GM23248 (cell line): ENCODE results near the gene NOP53. TPM values are rescaled to one million over a fixed set of nuclear protein-coding genes. Genes with fewer than 3 reads are reported as not detected.
"Not testable (repeated sequence)": the region's sequence is repeated elsewhere in the genome, so short reads cannot be mapped to it uniquely, and the experiment has no call there.

Experiments
- DNase-seq: peaks from one replicate; pipeline ENCODE4 v3.0.0-alpha.2; 2015
- H2AFZ ChIP-seq: fragments of 200-600 bp; sonication (generic); 2 replicates; pipeline ENCODE4 v1.6.1; 2016; ENCODE audit warnings: antibody characterized with exemption
- H3F3A ChIP-seq: fragments of 200-600 bp; sonication (generic); 2 replicates; pipeline ENCODE4 v1.6.1; 2016; ENCODE audit warnings: mild to moderate bottlenecking, antibody characterized with exemption, mixed run types; ENCODE audit not compliant: insufficient read depth
- H3K27ac ChIP-seq: fragments of 200-600 bp; sonication (generic); 2 replicates; pipeline ENCODE4 v1.5.1; 2016; ENCODE audit warnings: mild to moderate bottlenecking
- H3K27me3 ChIP-seq: fragments of 200-600 bp; sonication (generic); replicated peaks from 2 replicates; pipeline ENCODE4 v1.6.1; 2016; ENCODE audit warnings: mild to moderate bottlenecking; ENCODE audit not compliant: insufficient read depth
- H3K36me3 ChIP-seq: fragments of 200-600 bp; sonication (generic); 2 replicates; pipeline ENCODE4 v1.6.1; 2016; ENCODE audit warnings: low read depth, mild to moderate bottlenecking
- H3K4me1 ChIP-seq: fragments of 200-600 bp; sonication (generic); 2 replicates; pipeline ENCODE4 v1.6.1; 2016; ENCODE audit warnings: mild to moderate bottlenecking; ENCODE audit not compliant: insufficient read depth
- H3K4me2 ChIP-seq: fragments of 200-600 bp; sonication (generic); one replicate; pipeline ENCODE4 v1.6.1; 2016; ENCODE audit warnings: mild to moderate bottlenecking; ENCODE audit not compliant: unreplicated experiment
- H3K4me3 ChIP-seq: fragments of 200-600 bp; sonication (generic); 2 replicates; pipeline ENCODE4 v1.5.1; 2016; ENCODE audit warnings: mild to moderate bottlenecking
- H3K79me2 ChIP-seq: fragments of 200-600 bp; sonication (generic); 2 replicates; pipeline ENCODE4 v1.6.1; 2016; ENCODE audit warnings: mild to moderate bottlenecking; ENCODE audit not compliant: insufficient read depth
- H3K9ac ChIP-seq: fragments of 200-600 bp; sonication (generic); 2 replicates; pipeline ENCODE4 v1.6.1; 2016; ENCODE audit warnings: mild to moderate bottlenecking
- H3K9me2 ChIP-seq: fragments of 200-600 bp; sonication (generic); 2 replicates; pipeline ENCODE4 v1.6.1; 2016; ENCODE audit warnings: mixed run types, mild to moderate bottlenecking, moderate library complexity; ENCODE audit not compliant: insufficient read depth
- H3K9me3 ChIP-seq: fragments of 200-600 bp; sonication (generic); one replicate; pipeline ENCODE4 v1.6.1; 2017; ENCODE audit warnings: low read depth
- H4K20me1 ChIP-seq: fragments of 200-600 bp; sonication (generic); 2 replicates; pipeline ENCODE4 v1.6.0; 2016; ENCODE audit not compliant: insufficient read depth
- EZH2 ChIP-seq: fragments of 200-600 bp; sonication (generic); IDR thresholded peaks from 2 replicates; pipeline ENCODE4 v1.6.1; 2018; ENCODE audit warnings: antibody characterized with exemption, mild to moderate bottlenecking; ENCODE audit not compliant: insufficient read depth, poor library complexity, severe bottlenecking
- EZH2phosphoT487 ChIP-seq: fragments of 200-600 bp; sonication (generic); IDR thresholded peaks from 2 replicates; pipeline ENCODE4 v1.6.1; 2018; ENCODE audit warnings: antibody characterized with exemption, moderate library complexity, mild to moderate bottlenecking, low read depth; ENCODE audit not compliant: insufficient read depth
- WGBS, 2 experiments: methylation state at CpG; one replicate each; pipeline ENCODE4 v1.1.6; 2015 to 2017; ENCODE audit warnings: low lambda C conversion rate in 2 of 2, low coverage in 1 of 2; ENCODE audit errors: missing lambda C conversion rate in 2 of 2; 5-methylcytosine and 5-hydroxymethylcytosine counted together
- in situ Hi-C: fragments of 300-500 bp; cut with MboI; formaldehyde crosslinking; loops from 2 replicates; pipeline ENCODE4 v1.15.0; 2020
- polyA plus RNA-seq: library from polyadenylated mRNA; unstranded; fragments of >200 nt; fragmentation: Nextera tagmentation; extraction: Ambion mirVana; gene quantifications from 2 replicates; pipeline ENCODE4 v1.2.1, GENCODE V29; 2016
- total RNA-seq: library from RNA; depleted of rRNA; stranded (reverse); fragments of >200 nt; shearing (Covaris generic); gene quantifications from 2 replicates; pipeline ENCODE4 v1.2.3, GENCODE V29; 2014

NOP53 gene
- total and polyA plus RNA-seq, 2 experiments from 2014 or later: 40.7 to 62.8 TPM

DNA sequence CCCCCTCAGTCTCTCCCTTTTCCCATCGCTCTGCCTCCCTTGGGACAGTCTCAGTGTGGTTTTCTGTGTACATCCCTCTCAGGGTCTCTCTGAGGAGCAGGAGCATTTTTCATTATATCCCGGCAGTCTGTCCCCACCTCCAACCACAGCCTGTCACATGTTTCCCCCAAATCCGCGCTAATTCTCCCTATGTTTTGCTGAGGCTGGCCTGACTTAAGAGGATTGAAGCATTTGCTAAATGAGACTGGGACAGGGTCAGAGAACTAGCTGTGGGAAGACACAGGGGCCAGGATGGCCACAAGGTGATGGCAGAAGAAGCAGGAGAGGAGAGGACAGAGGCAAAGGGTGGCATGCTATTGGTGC lies 53.5 kb downstream of the NOP53 start:
- no peaks in the 10 kb centered on the region for H3K36me3 ChIP-seq
- TF ChIP-seq EZH2: no peak
- no peak overlapping the region for H2AFZ ChIP-seq
- H3K27ac ChIP-seq: no peak overlapping the region
- no peak overlapping the region for H3K9ac ChIP-seq
- H3K4me2 ChIP-seq: no peak overlapping the region
- DNase-seq: no peak
- no peaks in the 10 kb centered on the region for H3K27me3 ChIP-seq
- H3K4me1 ChIP-seq: no peaks in the 10 kb centered on the region
- 82 to 85% methylated on average over 4 of the region's 4 CpGs for WGBS, 2 experiments
- no peaks in the 10 kb centered on the region for H3K9me2 ChIP-seq
- no peaks in the 10 kb centered on the region for H4K20me1 ChIP-seq
- H3F3A ChIP-seq: no peaks in the 10 kb centered on the region
- no peaks in the 10 kb centered on the region for H3K9me3 ChIP-seq
- no peak overlapping the region for H3K4me3 ChIP-seq
- in situ Hi-C loops: no loop called here
- no peaks in the 10 kb centered on the region for H3K79me2 ChIP-seq

DNA sequence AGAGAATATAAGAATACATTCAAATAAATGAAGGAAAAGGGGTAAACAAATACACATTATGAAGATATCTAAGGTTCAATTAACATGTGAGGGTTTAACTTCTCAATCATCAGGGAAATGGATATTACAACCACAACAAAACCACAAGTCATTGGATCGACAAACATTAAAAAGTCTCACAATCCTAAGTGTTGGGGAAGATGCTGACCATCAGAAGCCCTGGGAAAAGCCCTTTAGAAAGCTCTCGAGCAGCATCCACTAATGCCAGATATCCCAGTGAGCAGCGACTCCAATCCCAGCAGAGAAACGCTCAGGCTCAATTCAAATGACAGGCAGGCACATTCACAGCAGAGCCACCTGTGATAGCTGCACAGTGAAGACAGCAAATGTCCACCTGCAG lies 55.9 kb downstream of the NOP53 start:
- Histone ChIP-seq H3K4me2 (no peak overlapping the region), H3F3A (no peaks in the 10 kb centered on the region), H3K4me3 (no peak overlapping the region), H3K36me3 (no peaks in the 10 kb centered on the region), H3K9me3 (no peaks in the 10 kb centered on the region), H4K20me1 (no peaks in the 10 kb centered on the region), H3K4me1 (no peaks in the 10 kb centered on the region), H3K9ac (no peak overlapping the region), H3K79me2 (no peaks in the 10 kb centered on the region), H3K27me3 (no peaks in the 10 kb centered on the region), H3K27ac (no peak overlapping the region), H2AFZ (no peak overlapping the region), H3K9me2 (no peaks in the 10 kb centered on the region)
- in situ Hi-C loops: no loop called here
- no peak for TF ChIP-seq EZH2
- no peak for TF ChIP-seq EZH2phosphoT487
- 73 to 77% methylated on average over 4 of the region's 4 CpGs for WGBS, 2 experiments
- DNase-seq: no peak

GRCh38 chr19:47802521-47803043 lies 57.2 kb downstream of the NOP53 start:
- Histone ChIP-seq H3K4me2 (no peak overlapping the region), H3F3A (no peaks in the 10 kb centered on the region), H3K9ac (no peak overlapping the region), H3K4me3 (no peak overlapping the region), H3K4me1 (no peaks in the 10 kb centered on the region), H3K27ac (no peak overlapping the region), H2AFZ (no peak overlapping the region), H3K36me3 (no peaks in the 10 kb centered on the region), H3K79me2 (no peaks in the 10 kb centered on the region), H3K9me2 (no peaks in the 10 kb centered on the region), H3K9me3 (no peaks in the 10 kb centered on the region), H3K27me3 (no peaks in the 10 kb centered on the region), H4K20me1 (no peaks in the 10 kb centered on the region)
- no peak for DNase-seq
- in situ Hi-C loops: no loop called here
- TF ChIP-seq EZH2: no peak
- TF ChIP-seq EZH2phosphoT487: no peak
- WGBS, 2 experiments: 82 to 84% methylated on average over 6 to 25 of the region's 25 CpGs

- H3K36me3 ChIP-seq, in situ Hi-C loops, H3K4me1 ChIP-seq, H3K27ac ChIP-seq, DNase-seq, H3F3A ChIP-seq, H3K27me3 ChIP-seq, H3K4me2 ChIP-seq, H3K79me2 ChIP-seq, H3K9me2 ChIP-seq, H4K20me1 ChIP-seq, H2AFZ ChIP-seq, H3K4me3 ChIP-seq, H3K9ac ChIP-seq, H3K9me3 ChIP-seq: not testable (repeated sequence)
- 56% methylated on average over 20 of the region's 21 CpGs; no CpG with 5 or more reads in 1 of the 2 experiments for WGBS, 2 experiments
These were observed 57.8 kb downstream of the NOP53 start for GRCh38 chr19:47803148-47803547.

GRCh38 chr19:47803671-47804070 lies 58.3 kb downstream of the NOP53 start:
- H3K9me3 ChIP-seq, H3F3A ChIP-seq, H3K9me2 ChIP-seq, H3K4me3 ChIP-seq, H3K79me2 ChIP-seq, DNase-seq, H3K4me1 ChIP-seq, H2AFZ ChIP-seq, H3K27ac ChIP-seq, H3K9ac ChIP-seq, in situ Hi-C loops, H4K20me1 ChIP-seq, H3K36me3 ChIP-seq, H3K4me2 ChIP-seq, H3K27me3 ChIP-seq: not testable (repeated sequence)
- 100% methylated on average over 5 of the region's 12 CpGs; no CpG with 5 or more reads in 1 of the 2 experiments for WGBS, 2 experiments

DNA sequence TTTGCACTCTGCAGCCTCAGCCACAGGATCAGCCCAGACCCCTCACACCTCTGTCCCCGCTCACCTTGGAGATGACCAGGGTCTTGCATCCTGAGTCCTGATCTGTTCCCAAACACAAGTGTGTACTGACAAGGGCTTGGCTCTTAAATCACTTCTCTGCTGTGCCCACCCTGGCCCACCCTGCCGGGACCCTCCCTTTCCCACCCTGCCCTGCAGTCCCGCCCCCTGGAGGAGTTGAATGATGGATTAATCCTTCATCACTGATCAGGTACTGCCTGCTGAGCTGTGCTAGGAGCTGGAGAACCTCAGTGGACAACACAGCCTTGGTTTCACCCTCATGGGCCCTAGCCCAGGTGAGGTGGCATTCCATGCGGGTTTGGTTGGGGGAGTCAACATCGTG lies 59.1 kb downstream of the NOP53 start, which contains the start of gene TPRX1:
Gene TPRX1 (minus strand): TSS at position 101 of the 400 bp plus-strand sequence. CDS start 12 bp downstream, at position 89.
- in situ Hi-C loops, H4K20me1 ChIP-seq, H3K4me1 ChIP-seq, H3K9me2 ChIP-seq, H3K27ac ChIP-seq, H3K27me3 ChIP-seq, H3K79me2 ChIP-seq, H2AFZ ChIP-seq, H3K4me2 ChIP-seq, H3K4me3 ChIP-seq, H3K36me3 ChIP-seq, H3K9me3 ChIP-seq, H3K9ac ChIP-seq, DNase-seq, H3F3A ChIP-seq: not testable (repeated sequence)
- WGBS, 2 experiments: 55 to 58% methylated on average over 4 to 5 of the region's 5 CpGs
